NCI-H2107 treated with DMSO at 0.1 percent for 48 hours (cell line): ENCODE results near the gene PPP1R14C.
"Not testable (repeated sequence)": the region's sequence is repeated elsewhere in the genome, so short reads cannot be mapped to it uniquely, and the experiment has no call there.

ENCODE experiments used
- DNase-seq: peaks from one replicate; lab custom pipeline; 2025; ENCODE audit not compliant: unreplicated experiment; lab: John Stamatoyannopoulos, UW

The PPP1R14C gene

DNA sequence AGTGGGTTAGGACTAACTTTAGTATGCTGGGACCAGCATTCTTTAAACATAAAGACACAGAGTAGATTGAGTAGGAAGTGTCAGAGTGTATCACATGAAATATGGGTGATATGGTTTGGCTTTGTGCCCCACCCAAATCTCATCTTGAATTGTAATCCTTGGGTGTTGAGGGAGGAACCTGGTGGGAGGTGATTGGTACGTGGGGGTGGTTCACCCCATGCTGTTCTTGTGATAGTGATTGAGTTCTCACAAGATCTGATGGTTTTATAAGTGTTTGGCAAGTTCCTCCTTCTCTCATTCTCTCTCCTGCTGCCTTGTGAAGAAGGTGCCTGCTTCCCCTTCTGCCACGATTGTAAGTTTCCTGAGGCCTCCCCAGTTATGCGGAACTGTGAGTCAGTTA, 5.1 kb upstream of the PPP1R14C start:
- DNase-seq: not testable (repeated sequence)

DNA sequence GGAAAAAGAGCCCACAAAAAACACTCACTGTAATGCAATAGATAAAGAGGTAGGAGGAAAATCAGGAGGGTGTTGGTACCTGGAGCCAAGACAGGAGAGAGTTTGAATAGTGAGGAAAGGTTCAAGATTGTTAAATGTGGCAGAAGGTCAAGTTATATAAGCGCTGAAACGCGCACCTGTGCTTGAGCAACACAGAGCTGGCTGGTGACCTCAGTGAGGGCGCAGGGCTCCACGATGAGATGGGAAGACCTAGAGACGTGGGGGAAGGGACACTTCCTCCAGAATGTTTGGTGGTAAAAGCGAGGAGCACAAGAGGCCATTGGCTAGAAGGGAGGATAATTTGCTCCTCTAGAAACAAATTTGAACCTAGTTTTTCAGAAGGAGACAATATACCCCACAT, 4.2 kb upstream of the PPP1R14C start:
- DNase-seq: no peak

DNA sequence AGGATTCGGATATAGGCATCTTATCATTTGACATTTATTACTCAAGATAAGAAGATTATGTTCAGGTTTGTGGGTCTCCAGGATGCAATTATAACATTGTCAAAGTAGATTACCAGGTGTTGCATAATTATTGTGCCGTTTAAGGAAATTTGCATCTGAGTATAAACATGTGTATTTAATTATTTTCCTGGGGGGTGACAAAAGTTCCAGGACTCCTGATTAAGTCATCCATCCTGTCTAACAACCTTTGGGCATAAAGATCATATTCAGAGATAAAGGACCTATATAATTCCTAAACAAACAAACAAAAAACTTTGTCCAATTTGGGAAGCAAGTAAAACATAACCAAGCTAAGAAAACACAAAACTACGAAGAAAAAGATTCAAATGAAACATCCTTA, 3.3 kb upstream of the PPP1R14C start:
- no peak for DNase-seq

DNA sequence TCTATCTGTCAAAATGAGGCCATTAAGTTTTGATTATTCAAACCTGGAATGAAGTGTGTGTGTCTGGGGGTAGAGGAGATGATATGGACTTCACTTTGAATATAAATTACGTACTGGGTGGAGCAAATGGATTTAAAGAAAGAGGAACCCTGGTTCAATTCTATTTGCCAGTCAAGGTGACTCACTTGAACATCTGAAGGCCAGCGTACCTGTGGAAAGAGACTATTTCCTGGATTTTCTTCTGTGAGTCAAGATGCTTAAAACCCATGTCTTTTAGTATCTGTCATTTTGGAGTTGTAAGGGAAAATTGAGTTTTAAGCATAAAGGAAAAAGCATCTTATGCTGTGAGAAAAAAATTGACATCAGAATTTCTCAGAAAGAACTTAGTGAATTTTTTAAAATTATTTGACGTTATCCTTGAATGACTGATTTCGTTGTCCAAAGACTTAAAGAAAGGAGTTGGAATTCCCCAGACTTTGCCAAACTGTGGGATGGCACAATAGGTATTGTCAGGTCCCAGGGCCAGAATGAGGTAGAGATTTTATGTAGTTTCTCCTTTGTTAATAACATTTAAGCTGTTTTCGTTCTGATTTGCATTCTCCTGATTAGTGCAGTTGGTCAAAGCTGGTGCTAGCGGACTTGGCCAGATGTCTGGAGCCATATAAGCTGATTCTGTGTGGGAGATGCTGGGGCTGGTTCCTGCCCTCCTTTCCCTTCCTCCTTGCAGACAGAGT, 2.4 kb upstream of the PPP1R14C start:
- DNase-seq: no peak

DNA sequence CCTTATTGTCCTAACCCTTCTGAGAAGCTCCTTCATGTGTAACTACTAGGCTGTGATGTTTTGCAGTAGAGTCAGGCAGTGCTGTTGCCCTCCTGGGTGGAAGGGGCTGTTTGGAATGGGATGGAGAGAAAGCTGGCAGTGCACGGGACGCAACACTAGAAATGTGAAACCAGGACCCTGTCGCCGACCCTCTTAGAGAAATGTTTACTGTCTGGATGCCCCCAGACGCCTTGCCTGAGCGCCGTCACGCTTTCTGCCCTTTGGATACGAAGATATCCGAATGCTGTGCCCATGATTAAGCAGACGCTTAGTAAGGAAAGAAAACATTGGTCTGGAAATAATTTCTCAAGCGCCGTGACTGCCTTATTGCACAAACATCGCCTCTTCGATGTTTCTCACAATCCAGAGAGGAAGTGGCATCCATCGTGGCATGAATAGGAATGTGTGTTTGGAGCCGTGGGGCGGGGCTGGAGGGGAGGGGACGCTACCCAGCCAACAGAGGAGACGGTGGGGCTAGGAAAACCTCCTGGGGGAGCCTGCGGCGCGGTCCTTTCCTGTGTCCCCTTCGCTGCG, 661 bp upstream of the PPP1R14C start:
- no peak for DNase-seq

DNA sequence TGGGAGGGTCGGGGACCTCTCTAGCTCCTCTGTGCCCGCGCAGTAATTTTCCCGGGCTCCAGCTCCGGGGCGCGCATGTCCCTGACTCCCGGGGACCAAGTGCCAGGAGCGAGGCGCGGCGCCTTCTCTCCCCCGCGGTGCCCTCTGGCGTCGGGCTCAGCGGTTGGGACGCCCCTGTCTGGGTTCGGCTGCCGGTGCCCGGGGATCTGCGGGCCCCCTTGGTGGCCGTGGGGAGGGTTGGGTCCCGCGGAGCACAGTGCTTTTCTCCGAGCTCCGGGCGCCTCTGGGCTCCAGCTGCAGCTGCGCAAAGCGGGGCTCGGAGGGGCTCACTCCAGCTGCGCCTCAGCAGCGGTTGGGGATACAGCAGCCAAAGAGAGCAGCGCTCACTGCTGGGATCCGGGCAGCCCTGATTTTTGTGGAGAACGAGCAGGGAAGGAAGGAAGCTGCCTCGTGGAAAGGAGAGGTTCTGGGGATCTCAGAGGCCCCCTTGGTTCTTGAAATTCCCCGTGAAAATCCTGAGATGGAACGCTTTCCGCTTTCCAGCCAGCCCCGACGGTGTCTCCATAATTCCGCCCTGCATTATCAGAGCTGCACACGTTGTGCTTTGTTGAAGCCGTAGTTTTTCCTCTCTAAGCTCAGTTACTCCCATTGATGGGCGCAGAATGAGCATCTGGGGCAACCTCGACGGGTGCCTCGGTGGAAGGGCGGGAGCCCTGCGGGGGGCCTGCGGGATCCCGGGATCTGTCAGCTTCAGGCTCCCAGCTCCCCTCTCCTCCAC, 861 bp downstream of the PPP1R14C start:
- no peak for DNase-seq

DNA sequence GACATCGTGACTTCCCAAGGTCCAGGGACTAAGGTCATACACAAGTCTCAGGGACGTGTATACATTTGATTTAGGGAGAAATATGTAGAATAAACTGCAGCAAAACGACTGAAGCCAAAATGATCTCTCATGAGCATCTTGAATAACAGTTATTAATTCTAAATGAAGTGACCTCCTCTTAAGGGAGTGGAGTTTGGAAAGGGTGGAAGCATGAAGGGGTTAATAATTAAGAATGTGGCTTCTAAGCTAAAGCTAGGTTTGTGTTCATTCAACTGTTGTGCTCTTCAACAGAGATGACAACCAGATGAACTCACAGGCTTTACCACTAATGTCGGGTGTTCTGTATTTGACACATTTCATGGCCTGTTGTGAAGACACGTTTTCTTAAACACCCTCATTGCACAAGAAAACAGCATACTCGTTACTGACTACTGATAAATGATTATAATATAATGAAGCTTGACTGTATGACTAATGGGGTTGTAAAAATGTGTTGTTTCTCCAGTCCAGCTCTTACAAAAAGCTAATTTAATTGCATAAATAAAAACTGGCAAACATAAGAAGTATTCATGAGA, 1.5 kb downstream of the PPP1R14C start:
- no peak for DNase-seq

DNA sequence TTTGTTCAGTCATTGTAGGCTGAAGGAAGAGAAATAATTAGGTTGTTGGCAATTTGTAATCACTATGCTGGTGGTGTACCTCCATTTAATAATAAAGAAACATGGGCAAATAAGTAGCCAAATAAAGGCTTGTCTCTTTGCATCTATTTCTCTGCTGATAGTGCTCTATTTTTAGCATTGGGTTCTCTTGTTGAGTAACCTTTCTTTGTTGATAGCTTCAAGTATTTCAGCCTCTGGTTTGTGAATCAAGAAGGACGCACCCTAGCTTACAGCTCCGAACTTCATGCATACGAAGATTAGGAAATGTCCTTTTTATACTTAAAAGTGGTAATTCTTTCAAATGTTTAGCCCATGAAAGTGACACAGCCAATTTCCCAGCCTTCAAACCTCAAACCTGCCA, 2.6 kb downstream of the PPP1R14C start:
- no peak for DNase-seq

DNA sequence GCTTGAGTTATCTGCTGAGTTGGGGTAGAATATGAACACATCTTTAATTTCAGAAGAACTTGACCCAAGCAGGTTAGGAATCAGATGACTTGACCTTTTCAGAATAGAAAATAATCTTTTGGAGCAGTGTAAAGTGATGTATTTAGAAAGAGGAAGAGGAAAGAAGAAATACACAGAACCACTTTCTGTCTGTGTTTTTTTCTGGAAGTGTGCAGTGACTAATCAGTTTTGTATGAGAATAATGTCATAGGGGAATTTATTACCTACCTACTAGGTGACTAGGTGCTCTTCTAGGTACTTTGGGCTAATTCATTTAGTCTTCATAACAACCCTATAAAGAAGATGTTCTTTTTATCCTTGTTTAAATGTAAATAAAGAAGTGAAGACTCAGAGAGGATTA, 3.0 kb downstream of the PPP1R14C start:
- DNase-seq: no peak

DNA sequence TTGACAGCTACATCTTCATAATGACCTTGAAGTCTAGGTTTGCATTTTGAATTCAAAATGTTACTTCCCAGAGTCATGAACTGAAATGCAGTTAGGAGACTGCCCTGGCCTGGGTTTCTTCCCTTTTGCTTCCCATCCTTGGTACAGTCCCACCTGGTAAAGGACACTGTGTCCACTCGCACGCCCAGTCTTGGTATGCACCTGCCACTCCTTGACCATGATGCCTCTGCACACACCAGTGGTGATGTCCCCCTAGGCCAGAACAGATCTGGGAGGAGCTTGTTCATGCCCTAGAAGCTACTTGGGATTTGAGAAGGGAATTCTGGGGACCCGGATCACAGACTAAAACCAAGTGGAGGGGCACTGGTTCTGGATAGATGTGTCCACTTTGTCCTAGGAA, 3.6 kb downstream of the PPP1R14C start:
- no peak for DNase-seq

DNA sequence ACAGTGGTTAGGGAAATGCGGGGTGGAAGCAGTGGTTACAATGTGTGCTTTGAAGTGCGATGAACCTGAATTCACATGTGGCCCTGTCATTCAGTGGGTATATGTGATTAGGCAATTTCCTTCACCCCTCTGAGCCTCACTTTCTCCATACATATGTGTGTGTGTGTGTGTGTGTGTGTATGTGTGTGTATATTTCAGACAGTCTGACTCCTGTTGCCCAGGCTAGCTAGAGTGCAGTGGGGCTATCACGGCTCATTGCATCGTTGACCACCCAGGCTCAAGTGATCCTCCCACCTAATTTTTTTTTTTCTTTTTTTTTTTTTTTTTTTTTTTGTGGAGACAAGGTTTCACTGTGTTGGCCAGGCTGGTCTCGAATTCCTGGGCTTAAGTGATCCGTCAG, 6.3 kb downstream of the PPP1R14C start:
- no peak for DNase-seq

DNA sequence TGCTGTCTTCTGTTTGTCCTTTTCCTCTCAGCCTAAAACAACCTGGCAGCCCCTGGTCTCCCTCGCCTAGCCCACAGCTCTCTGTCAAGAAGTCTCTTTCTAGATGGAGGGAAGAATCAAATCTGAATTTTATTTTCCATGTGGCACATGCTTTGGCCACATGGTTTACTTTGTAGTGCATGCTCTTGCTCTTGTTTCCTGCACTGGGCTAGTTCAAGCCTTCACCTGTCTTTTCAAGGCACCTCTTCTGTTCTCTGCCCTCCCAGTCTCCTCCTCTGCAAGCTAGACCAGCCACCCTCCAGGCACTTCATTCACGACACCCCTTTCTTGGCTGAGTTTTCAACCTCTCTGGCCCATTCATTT, 7.6 kb downstream of the PPP1R14C start:
- DNase-seq: no peak

DNA sequence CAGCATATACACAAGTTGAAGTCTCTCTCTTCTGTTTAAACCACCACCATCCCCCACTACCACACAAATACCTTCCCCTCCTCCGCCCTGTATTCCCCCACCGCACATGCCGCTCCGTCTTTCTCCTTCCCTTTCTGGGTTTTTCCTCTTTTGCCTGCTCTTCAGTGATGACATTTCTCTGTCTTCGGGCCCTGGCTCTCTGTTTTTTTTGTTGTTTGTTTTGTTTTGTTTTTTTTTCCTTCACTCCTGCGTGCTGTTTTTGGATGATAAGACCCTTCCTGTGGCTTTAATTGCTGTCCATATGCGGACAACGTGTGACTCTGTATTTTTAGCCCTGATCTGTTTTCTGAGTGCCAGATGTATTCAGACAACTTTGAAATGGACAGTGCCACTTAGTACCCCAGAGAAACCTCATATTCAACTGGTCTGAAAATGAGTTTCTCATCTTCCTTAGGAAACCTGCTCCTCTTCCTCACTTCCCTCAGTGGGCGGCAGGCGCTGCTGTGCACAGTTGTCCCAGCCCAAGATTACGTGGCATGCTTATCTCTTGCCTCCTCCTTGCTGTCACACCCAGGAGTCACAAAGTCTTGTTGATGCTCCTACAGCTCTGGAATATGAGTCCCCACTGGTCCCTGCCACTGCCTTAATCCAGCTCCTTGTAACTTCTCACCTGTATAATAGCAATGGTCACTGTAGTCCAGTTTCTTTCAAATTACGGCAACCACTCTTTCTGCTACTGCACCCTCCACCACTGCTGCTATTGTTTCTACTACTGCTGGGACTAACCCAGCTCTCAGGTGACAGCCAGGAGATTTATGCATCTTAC, 8.2 kb downstream of the PPP1R14C start:
- DNase-seq: no peak

DNA sequence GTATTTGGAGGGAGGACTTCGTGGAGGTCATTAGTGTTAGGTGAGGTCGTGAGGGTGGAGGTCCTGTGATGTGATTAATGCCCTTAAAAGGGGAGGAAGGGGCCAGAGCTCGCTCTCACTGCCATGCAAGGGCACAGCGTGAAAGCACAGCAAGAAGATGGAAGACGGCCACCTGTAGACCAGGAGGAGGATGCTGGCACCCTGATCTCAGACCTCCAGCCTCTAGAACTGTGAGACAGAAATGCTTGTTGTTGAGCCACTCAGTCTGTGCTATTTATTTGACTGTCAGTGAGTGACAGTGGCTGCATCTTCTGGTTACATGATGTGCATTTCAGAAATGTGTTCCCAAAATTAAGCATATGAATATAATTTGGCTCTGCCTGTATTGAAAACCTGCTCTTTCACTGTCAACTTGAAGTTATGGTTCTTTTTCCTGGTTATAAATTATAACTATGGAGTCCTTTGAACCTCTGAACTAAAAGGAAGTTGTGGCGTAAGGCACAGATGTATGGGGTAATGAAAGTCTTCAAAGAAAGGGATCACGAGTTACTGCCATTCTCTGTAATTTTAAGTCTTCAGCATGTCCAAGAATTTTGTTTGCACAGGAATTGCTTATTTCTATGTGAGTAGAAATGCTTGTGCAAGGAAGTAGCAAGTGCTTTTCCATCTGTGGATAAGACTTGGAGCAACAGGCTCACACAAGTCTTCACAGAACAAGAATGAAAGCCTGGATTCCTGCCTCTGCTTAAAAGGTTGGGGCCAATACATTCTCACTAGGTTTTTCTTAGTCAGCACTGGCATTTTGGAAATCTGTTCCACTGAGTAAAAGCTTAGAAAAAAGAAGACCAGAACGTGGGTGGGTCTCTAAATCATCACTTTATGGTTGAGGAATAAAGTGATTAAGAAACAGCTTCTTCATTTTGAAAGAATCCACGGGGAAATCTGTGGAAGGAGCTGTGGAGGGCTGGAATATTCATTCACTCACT, 10.3 kb downstream of the PPP1R14C start:
- DNase-seq: no peak

DNA sequence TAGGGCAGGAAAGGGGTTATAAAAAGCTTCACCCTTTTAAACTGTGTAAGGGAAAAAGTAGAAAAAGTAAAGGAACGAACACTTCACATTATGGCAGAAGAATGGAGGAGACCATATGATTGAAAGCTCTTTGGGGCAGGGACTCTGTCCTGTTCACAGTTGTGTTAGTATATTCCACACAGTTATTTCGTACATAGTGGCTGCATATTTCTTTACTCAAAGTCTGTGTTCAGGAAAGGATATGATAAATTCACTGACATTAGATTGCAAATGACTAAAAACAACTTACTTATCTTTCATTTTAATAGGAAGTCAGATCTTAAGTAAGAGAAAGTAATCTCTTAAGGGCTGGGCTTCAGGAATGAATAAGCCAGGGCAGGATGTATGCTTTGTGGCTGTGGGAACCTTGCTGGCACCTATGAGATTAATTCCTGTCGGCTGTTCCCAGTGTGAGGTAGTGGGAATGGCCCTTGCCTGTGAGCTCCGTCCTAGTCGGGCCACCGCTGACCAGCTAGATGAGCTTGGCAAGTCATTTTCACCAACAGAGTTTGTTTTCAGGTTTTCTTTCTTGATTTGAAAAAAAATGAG, 11.2 kb downstream of the PPP1R14C start:
- no peak for DNase-seq

DNA sequence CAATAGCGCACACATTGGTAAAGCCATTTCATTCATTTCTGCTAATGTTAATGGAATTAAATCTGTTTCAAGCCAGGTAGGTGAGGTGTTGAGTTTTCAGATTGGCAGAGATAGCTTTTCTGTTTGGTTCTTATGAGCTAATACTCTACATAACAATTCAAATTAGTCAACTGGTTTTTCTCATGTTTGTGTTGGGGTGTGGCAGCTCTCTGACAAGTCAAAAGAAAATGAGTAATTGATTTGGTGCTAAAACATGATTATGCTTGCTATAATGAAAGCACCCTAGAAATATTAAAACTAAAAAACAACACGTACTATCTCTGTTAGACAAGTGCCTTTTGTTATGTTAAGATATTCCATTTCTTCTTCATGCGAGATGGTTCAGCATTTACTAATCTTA, 13.6 kb downstream of the PPP1R14C start:
- DNase-seq: no peak

DNA sequence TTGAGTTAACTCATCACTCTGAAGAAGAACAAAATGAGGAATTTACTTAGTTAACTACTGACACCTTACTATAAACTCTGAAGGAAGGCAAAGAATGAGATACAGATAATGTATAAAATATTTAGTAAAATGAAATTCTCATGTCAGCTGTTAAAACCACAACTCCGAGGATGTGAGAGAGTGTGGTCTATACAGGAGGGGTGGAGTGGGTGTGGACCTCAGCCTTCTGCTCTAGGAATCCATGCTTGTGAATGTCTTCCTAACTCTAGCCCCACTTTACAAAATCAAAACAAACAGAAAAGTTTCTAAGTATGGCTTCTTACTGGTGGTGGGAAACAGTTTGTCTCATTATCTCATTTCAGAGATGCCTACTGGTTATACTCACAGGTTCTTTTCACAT, 14.2 kb downstream of the PPP1R14C start:
- DNase-seq: no peak

DNA sequence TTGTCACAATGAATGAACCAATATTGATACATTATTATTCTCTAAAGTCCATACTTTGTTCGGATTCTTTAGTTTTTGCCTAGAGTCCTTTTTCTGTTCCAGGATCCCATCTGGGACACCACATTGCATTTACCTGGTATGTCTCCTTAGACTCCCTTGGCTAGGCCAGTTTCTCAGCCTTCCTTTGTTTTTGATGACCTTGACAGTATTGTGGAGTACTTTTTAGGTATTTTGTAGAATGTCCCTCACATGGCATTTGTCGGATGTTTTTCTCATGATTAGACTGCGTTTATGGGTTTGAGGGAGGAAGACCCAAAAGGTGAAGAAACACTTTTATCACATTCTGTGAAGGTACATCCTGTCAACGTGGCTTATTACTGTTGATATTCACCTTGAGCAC, 16.9 kb downstream of the PPP1R14C start:
- no peak for DNase-seq

DNA sequence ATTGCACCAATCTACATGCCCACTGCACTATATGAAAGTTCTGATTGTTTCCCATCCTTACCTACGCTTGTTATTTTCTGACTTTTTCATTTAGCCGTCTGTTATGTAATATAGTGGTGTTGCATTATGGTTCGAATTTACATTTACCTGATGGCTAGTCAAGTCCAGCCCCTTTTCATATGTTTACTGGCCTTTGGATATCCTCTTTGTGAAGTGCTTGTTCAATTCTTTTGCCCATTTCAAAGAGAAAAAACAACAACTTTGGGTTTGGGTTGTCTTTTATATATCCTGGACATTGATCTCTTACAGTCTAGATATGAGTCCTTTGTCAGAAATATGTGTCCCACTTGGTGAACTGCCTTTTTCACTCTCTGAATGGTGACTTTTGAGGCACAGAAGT, 21.1 kb downstream of the PPP1R14C start:
- DNase-seq: no peak
